Measurements from ENCODE around the gene IL20RA.
"Not testable (repeated sequence)": the region's sequence is repeated elsewhere in the genome, so short reads cannot be mapped to it uniquely, and the experiment has no call there.

IL20RA gene

DNA sequence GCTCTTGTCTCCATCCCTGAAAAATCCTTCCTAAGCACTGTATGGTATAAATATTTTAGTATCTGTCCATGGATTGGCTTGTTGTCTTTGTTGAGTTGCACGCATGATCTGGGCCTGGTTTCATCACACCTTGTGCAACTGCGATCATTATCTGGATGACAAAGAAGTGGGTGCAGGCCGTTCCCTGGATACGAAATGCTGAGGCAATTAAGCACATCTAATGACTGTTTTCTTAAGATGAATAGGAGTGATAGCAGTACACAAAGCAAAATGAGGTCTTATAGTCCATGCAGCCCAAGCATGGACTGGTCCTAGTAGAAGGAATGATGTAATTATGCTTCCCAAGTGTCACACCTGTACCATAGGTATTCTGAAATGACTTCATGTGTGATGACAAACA lies 74.8 kb downstream of the IL20RA start:
- DNase-seq = no peak

DNA sequence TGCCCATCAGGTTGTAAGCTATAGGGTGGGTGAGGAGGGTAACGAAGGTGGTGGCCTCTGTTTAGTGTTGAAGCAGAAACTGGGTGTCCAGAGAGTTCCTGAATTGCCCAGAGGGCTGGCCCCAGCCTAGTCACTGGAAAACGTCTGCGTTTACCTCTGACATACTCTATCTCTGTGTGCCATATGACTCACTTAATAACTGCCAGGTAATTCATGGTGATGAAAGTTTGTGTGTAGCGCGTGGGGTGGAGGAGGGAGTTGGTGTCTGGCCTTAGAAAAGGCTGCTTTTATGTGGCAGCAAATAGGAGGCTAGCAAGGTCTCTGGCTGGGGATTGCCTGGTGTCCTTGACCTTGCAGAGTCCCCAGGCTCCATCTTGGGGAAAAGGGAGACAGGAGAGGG lies 75.3 kb downstream of the IL20RA start:
- no peak for DNase-seq

- no peak for DNase-seq
Observed at GRCh38 chr6:136968837-136969236, 75.9 kb downstream of the IL20RA start.

DNA sequence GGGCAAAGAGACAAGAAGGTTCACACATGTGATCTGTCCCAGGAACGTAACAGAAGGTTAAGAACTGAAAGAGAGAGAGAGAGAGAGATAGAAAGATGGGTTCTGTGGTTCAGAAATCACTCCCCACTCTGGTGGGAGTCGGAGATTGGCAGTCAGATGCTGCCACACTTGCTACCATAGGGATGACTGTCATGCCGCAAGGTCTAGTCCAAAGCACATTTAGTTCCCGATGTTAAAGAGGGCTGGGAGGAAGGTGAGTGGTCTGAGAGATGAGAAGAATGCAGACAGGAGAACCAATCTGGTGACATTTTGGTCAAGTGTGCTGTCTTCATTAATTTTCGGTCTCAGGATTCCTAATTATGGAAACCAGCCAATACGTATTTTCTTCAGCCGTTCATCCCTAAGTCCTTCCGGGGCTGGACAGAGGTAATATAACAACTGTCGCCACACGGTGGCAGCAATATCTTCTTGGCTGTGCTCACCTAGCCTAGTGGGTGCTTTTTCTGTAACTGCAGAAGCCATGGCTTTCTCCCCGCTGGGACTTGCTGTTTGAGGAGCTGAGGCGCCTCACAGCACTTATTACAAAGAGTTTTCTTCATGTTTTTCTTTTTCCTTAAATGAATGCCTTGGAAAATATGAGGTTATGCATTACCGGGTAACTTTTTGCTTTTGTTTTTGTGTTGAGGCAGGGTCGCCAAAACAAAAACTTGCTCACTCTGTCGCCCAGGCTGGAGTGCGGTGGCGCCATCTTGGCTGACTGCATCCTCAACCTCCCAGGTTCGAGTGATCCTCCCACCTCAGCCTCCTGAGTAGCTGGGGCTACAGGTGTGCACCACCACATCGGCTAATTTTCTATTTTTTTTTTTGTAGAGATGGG lies 76.7 kb downstream of the IL20RA start:
- peak in 6 of 14 donors; percentile 6 to 30 (median 19) for DNase-seq

DNA sequence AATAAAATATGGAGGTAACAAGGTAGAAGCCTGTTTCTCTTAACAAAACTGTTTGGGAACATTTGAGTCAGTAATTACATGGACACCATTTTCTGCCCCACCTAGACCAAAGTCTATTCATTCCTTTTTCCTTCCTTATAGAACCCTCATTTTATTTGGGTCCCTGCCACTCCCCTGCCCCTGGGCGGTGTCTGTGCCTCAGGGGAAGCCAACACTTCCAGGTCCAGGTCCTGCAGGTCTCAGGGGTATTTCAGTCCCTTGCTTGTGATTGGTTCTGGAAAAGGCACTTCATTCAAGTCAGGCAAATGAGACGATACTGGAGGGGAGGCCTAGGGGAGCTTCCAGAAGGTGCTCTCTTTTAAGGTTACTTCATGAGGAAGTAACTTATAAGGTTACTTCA lies 80.4 kb downstream of the IL20RA start:
- no peak for DNase-seq

GRCh38 chr6:136963259-136963658 lies 81.5 kb downstream of the IL20RA start:
- no peak for DNase-seq

DNA sequence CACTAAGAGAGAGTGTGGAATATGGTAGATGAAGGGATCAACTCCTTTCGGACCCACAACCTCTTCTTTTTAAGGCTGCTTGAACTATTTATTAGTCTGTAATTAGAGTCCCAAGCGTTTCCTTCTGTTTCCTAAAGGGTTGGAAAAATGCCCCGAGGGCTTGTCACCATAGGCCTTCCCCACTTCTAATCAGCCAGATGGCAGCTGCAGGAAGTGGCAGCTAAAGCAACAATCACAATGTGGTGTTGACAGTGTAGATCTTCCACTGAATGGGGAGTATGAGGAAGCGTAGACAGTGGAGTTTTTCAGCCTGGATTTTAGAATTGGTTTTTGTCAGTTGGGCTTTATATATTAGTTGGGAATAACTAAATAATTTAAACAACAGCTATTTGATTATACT lies 82.1 kb downstream of the IL20RA start:
- peak in 1 of 14 donors; percentile 62 for DNase-seq

GRCh38 chr6:136961848-136962247 lies 82.9 kb downstream of the IL20RA start:
- DNase-seq = no peak

DNA sequence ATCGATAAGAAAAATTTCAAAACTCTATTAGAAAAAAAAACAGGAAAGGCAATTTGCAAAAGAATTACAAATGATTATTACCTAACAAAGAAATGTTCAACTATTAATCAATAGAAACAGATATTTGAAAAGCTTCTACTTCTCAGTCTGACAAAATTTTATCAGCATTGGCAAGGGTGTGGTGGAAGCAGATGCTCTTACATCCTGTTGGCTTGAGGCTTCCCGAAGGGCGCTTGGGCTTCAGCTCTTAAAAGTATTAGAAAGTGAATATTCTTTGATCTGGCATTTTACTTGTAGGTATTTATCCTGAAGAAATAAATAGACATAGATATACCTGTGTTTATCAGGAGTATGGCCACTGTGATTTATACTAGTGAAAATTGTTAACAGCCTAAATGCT lies 84.0 kb downstream of the IL20RA start:
- no peak for DNase-seq

- not testable (repeated sequence) for DNase-seq
Observed at GRCh38 chr6:136959935-136960334, 84.8 kb downstream of the IL20RA start.

DNA sequence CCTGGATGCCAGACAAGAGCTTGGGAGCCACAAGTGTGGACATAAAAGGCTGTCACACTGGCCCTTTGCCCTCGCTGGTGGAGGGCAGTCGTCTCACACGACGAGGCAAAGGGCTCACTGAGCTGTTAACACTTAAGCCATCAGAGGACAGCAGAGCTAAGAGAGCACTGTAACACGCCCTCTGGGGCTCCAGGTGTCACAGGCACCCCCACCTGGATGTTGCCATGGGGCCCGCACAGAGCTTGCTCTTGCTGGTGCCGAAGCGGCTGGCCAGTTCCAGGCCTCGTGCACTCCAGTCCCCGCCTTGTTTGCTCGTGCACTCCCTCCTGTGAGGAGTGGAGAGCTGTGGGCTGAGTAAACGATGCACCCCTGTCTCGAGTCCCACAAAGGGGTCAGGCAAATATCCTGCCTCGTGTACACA lies 85.3 kb downstream of the IL20RA start:
- no peak for DNase-seq

GRCh38 chr6:136958168-136958567 lies 86.6 kb downstream of the IL20RA start:
- DNase-seq = no peak

GRCh38 chr6:136956590-136957544 lies 87.9 kb downstream of the IL20RA start:
- no peak for DNase-seq

GRCh38 chr6:136955123-136955522 lies 89.6 kb downstream of the IL20RA start:
- no peak for DNase-seq

DNA sequence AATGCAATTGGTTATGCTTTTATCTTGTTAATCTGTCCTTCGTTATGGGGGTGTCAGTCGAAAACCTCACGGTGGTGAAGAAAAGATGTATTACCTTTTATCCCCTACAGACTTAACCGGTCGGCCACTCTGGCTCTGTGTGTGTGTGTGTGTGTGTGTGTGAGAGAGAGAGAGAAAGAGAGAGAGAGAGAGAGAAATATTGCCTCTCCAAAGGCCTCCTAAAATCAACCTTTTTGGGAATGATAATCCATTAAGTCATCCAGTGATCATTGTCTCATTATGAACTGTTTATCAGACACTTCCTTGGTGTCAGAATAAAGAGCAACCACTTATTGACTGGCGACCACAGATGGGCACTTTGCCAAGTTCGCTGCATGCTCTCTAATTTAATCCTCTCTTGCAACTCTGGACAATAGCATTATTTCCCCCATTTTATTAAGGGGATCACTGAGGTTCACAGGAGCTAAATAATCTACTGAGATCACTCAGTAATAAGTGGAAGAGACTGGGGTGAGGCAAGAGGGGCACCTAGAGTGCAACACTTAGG lies 92.0 kb downstream of the IL20RA start:
- DNase-seq = no peak

GRCh38 chr6:136950436-136951126 lies 94.2 kb downstream of the IL20RA start:
- no peak for DNase-seq
